ENCODE measurements around the gene RAPGEF2. TPM values are rescaled to one million over a fixed set of nuclear protein-coding genes. Genes with fewer than 3 reads are reported as not detected.

The RAPGEF2 gene
- total RNA-seq, 3 donors from 2014 or later: 47.0 to 84.0 (median 51.5) TPM

DNA sequence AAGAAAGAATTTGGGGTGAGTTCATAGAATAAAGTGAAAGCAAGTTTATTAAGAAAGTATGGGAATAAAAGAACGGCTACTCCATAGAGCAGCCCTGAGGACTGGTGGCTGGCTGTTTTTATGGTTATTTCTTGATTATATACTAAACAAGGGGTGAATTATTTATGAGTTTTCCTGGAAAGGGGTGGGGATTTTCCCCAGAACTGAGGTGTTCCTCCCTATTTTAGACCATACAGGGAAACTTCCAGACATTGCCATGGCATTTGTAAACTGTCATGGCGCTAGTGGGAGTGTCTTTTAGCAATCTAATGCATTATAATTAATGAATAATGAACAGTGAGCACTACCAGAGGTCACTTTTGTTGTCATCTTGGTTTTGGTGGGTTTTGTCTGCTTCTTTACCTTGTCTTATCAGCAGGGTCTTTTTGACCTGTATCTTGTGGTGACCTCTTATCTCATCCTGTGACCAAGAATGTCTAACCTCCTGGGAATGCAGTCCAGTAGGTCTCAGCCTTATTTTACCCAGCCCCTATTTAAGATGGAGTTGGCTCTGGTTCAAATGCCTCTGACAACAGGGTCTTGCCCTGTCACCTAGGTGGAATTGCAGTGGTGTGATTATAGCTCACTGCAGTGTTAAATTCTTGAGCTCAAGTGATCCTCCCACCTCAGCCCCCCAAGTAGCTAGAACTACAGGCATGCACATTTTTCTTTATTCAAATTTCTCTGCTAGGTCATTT lies 27.1 kb downstream of the RAPGEF2 start:
- TF ChIP-seq POLR2AphosphoS5 (IDR thresholded peaks at IDR 0.05): no peak
- TF ChIP-seq, protein P1, sequence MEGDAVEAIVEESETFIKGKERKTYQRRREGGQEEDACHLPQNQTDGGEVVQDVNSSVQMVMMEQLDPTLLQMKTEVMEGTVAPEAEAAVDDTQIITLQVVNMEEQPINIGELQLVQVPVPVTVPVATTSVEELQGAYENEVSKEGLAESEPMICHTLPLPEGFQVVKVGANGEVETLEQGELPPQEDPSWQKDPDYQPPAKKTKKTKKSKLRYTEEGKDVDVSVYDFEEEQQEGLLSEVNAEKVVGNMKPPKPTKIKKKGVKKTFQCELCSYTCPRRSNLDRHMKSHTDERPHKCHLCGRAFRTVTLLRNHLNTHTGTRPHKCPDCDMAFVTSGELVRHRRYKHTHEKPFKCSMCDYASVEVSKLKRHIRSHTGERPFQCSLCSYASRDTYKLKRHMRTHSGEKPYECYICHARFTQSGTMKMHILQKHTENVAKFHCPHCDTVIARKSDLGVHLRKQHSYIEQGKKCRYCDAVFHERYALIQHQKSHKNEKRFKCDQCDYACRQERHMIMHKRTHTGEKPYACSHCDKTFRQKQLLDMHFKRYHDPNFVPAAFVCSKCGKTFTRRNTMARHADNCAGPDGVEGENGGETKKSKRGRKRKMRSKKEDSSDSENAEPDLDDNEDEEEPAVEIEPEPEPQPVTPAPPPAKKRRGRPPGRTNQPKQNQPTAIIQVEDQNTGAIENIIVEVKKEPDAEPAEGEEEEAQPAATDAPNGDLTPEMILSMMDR (IDR thresholded peaks at IDR 0.05): no peak
- H3K9me3 ChIP-seq: no peaks in the 10 kb centered on the region
- no peak overlapping the region for H3K4me3 ChIP-seq
- no peaks in the 10 kb centered on the region for H3K36me3 ChIP-seq
- H3K27me3 ChIP-seq: no peaks in the 10 kb centered on the region
- intact Hi-C loops (cut with DNase I; ENCODE audit: low total_unique reads): no loop called here
- DNase-seq (ENCODE audit: low spot score in 2 of 2): no peak
- H3K27ac ChIP-seq: no peak overlapping the region
- H3K4me1 ChIP-seq: no peaks in the 10 kb centered on the region

DNA sequence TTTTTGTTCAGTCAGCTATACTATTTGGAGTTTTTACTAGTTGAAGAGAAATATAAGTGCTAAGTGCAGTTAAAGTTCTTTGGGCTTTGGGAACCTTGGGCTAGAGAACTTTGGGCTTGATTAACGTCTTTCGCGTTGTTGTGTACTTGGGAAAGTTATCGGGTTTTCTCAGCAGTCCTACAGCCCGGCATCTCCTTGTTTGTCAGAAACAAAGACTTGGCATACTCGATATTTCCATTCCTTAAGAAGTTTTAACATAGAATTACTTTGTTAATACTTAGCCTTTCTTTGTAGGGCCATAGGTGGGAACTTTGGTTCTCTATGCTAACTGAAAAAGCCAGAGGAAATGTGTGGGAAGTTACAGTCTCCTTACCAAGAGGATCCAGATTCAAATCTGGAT lies 28.7 kb downstream of the RAPGEF2 start:
- H3K4me1 ChIP-seq: no peaks in the 10 kb centered on the region
- TF ChIP-seq POLR2AphosphoS5 (IDR thresholded peaks at IDR 0.05): no peak
- TF ChIP-seq, protein P1 (IDR thresholded peaks at IDR 0.05): no peak
- TF ChIP-seq POLR2A (IDR thresholded peaks at IDR 0.05): no peak
- no peak for DNase-seq (ENCODE audit: low spot score in 2 of 2)
- no peaks in the 10 kb centered on the region for H3K27me3 ChIP-seq
- no peaks in the 10 kb centered on the region for H3K36me3 ChIP-seq
- no peaks in the 10 kb centered on the region for H3K9me3 ChIP-seq
- no peak overlapping the region for H3K27ac ChIP-seq
- intact Hi-C loops (cut with DNase I; ENCODE audit: low total_unique reads): no loop called here
- H3K4me3 ChIP-seq: no peak overlapping the region

DNA sequence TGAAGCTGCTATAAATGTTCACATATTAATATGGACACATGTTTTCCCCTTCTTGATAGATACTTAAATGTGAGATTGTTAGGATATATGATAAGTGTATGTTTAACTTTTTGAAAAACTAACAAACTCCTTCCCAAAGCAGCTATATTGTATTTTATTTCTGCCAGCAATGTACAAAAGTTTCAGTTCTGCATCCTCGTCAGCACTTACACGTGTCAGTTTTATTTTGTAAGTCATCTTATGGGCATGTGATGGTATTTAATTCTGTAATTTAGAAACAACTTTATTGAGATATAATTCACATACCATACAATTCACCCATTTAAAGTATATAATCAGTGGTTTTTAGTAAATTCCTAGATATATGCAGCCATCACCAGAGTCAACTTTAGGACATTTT lies 31.6 kb downstream of the RAPGEF2 start:
- Histone ChIP-seq H3K9me3 (no peaks in the 10 kb centered on the region), H3K27ac (no peak overlapping the region), H3K36me3 (no peaks in the 10 kb centered on the region), H3K4me3 (no peak overlapping the region), H3K4me1 (no peaks in the 10 kb centered on the region), H3K27me3 (no peaks in the 10 kb centered on the region)
- DNase-seq (ENCODE audit: low spot score in 2 of 2): no peak
- TF ChIP-seq, protein P1 (IDR thresholded peaks at IDR 0.05): no peak
- no peak for TF ChIP-seq POLR2A (IDR thresholded peaks at IDR 0.05)
- TF ChIP-seq POLR2AphosphoS5 (IDR thresholded peaks at IDR 0.05): no peak
- intact Hi-C loops (cut with DNase I; ENCODE audit: low total_unique reads): no loop called here

DNA sequence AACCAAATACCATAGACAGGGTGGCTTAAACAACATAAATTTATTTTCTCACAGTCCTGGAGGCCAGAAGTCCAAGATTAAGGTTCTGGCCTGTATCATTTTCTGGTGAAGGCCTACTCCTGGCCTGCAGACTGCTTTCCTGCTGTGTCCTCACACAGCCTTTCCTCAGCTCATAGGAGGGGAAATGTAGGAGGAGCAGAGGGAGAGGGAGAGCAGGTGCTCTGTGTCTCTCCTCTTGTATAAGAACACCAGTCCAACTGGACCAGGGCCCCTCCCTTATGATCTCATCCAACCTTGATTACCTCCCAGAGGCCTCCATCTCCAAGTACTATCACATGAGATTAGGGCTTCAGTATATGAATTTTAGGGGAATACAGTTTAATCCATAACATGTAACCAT lies 34.3 kb downstream of the RAPGEF2 start:
- Histone ChIP-seq H3K4me1 (no peaks in the 10 kb centered on the region), H3K9me3 (no peaks in the 10 kb centered on the region), H3K27ac (no peak overlapping the region), H3K27me3 (no peaks in the 10 kb centered on the region), H3K4me3 (no peak overlapping the region), H3K36me3 (no peaks in the 10 kb centered on the region)
- intact Hi-C loops (cut with DNase I; ENCODE audit: low total_unique reads): no loop called here
- DNase-seq (ENCODE audit: low spot score in 2 of 2): no peak
- TF ChIP-seq, protein P1 (IDR thresholded peaks at IDR 0.05): no peak
- no peak for TF ChIP-seq POLR2AphosphoS5 (IDR thresholded peaks at IDR 0.05)
- no peak for TF ChIP-seq POLR2A (IDR thresholded peaks at IDR 0.05)

DNA sequence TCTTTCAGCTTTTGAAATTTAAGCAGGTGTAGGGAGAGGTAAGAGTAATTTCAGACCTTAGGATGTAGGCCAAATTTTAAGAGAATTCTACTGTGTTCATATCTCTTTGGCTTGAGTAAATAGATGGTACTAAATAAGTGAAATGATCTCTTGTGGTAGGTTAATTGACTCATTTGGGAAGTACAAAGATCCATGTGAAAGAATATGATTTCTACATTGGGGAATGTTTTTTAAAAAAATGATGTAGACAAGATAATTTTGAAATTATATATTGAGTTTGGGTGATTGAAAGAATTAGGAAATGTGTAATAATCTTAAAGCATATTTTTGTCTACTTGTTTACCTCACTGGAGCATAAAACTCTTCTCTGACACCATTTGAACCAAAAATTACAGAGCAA lies 35.6 kb downstream of the RAPGEF2 start:
- H3K27me3 ChIP-seq: no peaks in the 10 kb centered on the region
- no peaks in the 10 kb centered on the region for H3K9me3 ChIP-seq
- DNase-seq (ENCODE audit: low spot score in 2 of 2): no peak
- H3K36me3 ChIP-seq: no peaks in the 10 kb centered on the region
- intact Hi-C loops (cut with DNase I; ENCODE audit: low total_unique reads): no loop called here
- H3K27ac ChIP-seq: no peak overlapping the region
- no peak overlapping the region for H3K4me3 ChIP-seq
- TF ChIP-seq POLR2A (IDR thresholded peaks at IDR 0.05) (no peak), POLR2AphosphoS5 (IDR thresholded peaks at IDR 0.05) (no peak)
- TF ChIP-seq, protein P1 (IDR thresholded peaks at IDR 0.05): no peak
- no peaks in the 10 kb centered on the region for H3K4me1 ChIP-seq

Data from breast epithelium (tissue), 4 donors.